Loucy (cell line): ENCODE data around the gene RNF8.
"Not testable (repeated sequence)": the region's sequence is repeated elsewhere in the genome, so short reads cannot be mapped to it uniquely, and the experiment has no call there.

Experiments
- H2AFZ ChIP-seq: fragments of 200-600 bp; sonication (generic); 2 replicates; pipeline ENCODE4 v1.6.0; 2016; ENCODE audit warnings: antibody characterized with exemption, mild to moderate bottlenecking, low read length, moderate library complexity
- H3F3A ChIP-seq: fragments of 200-600 bp; 2 replicates; pipeline ENCODE4 v1.6.0; 2016; ENCODE audit warnings: antibody characterized with exemption, low read depth, mild to moderate bottlenecking
- H3K27me3 ChIP-seq: fragments of 200-600 bp; sonication (generic); 2 replicates; pipeline ENCODE4 v1.6.1; 2014; ENCODE audit warnings: low read length, mild to moderate bottlenecking; ENCODE audit not compliant: insufficient read depth, poor library complexity, severe bottlenecking
- H3K36me3 ChIP-seq: fragments of 200-600 bp; sonication (generic); 2 replicates; pipeline ENCODE4 v1.6.1; 2016; ENCODE audit warnings: low read length; ENCODE audit not compliant: insufficient read depth
- H3K4me1 ChIP-seq: fragments of 200-600 bp; sonication (generic); 2 replicates; pipeline ENCODE4 v1.5.1; 2014; ENCODE audit warnings: low read length, mild to moderate bottlenecking; ENCODE audit not compliant: insufficient read depth, poor library complexity, severe bottlenecking
- H3K4me2 ChIP-seq: fragments of 200-600 bp; sonication (generic); 2 replicates; pipeline ENCODE4 v1.6.0; 2014; ENCODE audit warnings: antibody characterized with exemption, low read length, low read depth, mild to moderate bottlenecking; ENCODE audit not compliant: poor library complexity, severe bottlenecking
- H3K4me3 ChIP-seq: fragments of 200-600 bp; sonication (generic); 2 replicates; pipeline ENCODE4 v1.5.1; 2014; ENCODE audit warnings: low read length, mild to moderate bottlenecking, mixed read lengths; ENCODE audit not compliant: poor library complexity, severe bottlenecking
- H3K79me2 ChIP-seq: fragments of 200-600 bp; sonication (generic); 2 replicates; pipeline ENCODE4 v1.6.1; 2014; ENCODE audit warnings: low read length; ENCODE audit not compliant: insufficient read depth
- H3K9ac ChIP-seq: fragments of 200-600 bp; sonication (generic); 2 replicates; pipeline ENCODE4 v1.6.0; 2014; ENCODE audit warnings: mild to moderate bottlenecking, low read depth, low read length, moderate library complexity; ENCODE audit not compliant: poor library complexity, severe bottlenecking
- H3K9me2 ChIP-seq: fragments of 200-600 bp; sonication (generic); replicated peaks from 2 replicates; pipeline ENCODE4 v1.6.1; 2016; ENCODE audit warnings: low read depth, low read length, mixed read lengths
- H3K9me3 ChIP-seq: fragments of 200-600 bp; sonication (generic); 2 replicates; pipeline ENCODE4 v1.6.1; 2014; ENCODE audit warnings: mild to moderate bottlenecking, antibody characterized with exemption, low read length, low read depth; ENCODE audit not compliant: insufficient read depth
- H4K20me1 ChIP-seq: fragments of 200-600 bp; sonication (generic); 2 replicates; pipeline ENCODE4 v1.6.0; 2014; ENCODE audit warnings: antibody characterized with exemption, low read length, mild to moderate bottlenecking; ENCODE audit not compliant: insufficient read depth, poor library complexity, severe bottlenecking
- CTCF ChIP-seq: fragments of 200-600 bp; sonication (generic); conservative IDR thresholded peaks from 2 replicates; pipeline ENCODE4 v1.5.1; 2014; ENCODE audit warnings: mild to moderate bottlenecking, antibody characterized with exemption, low read length
- EZH2phosphoT487 ChIP-seq: fragments of 200-600 bp; IDR thresholded peaks from 2 replicates; pipeline ENCODE4 v1.6.1; 2018; ENCODE audit warnings: antibody characterized with exemption, mild to moderate bottlenecking, moderate library complexity, borderline replicate concordance

RNF8 gene

GRCh38 chr6:37442416-37443215 lies 88.8 kb downstream of the RNF8 start:
- Histone ChIP-seq H3K27me3 (no peaks in the 10 kb centered on the region), H4K20me1 (peaks cover 5% of the 10 kb centered on the region), H3K4me2 (peak overlapping the region; percentile 21), H3K36me3 (peaks cover 38% of the 10 kb centered on the region), H3K79me2 (peaks cover 20% of the 10 kb centered on the region), H3F3A (no peaks in the 10 kb centered on the region), H3K4me3 (no peak overlapping the region), H3K9me3 (no peaks in the 10 kb centered on the region), H3K4me1 (peaks cover 11% of the 10 kb centered on the region), H3K9ac (no peak overlapping the region), H2AFZ (no peak overlapping the region), H3K9me2 (no peaks in the 10 kb centered on the region)
- TF ChIP-seq CTCF = no peak
- no peak for TF ChIP-seq EZH2phosphoT487

DNA sequence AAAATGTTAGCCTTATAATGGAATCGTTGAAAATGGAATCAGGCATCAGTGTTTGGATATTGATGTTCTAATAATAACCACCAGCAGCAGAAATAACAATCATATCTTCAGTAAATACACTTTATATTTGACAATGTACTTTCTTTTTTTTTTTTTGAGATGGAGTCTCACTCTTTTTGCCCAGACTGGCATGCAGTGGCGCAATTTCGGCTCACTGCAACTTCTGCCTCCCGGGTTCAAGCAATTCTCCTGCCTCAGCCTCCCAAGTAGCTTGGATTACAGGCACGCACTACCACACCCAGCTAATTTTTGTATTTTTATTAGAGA lies 89.4 kb downstream of the RNF8 start:
- peaks cover 11% of the 10 kb centered on the region for H3K4me1 ChIP-seq
- H3F3A ChIP-seq, H3K9ac ChIP-seq, H3K27me3 ChIP-seq, H2AFZ ChIP-seq, H4K20me1 ChIP-seq, H3K4me2 ChIP-seq, H3K4me3 ChIP-seq, H3K9me3 ChIP-seq, H3K9me2 ChIP-seq: not testable (repeated sequence)
- H3K79me2 ChIP-seq = peaks cover 15% of the 10 kb centered on the region; the same call in 1 of the 2 replicates
- peaks cover 42% of the 10 kb centered on the region for H3K36me3 ChIP-seq
